GM18517 (cell line): ENCODE data around the gene CHSY3.
"Not testable (repeated sequence)": the region's sequence is repeated elsewhere in the genome, so short reads cannot be mapped to it uniquely, and the experiment has no call there.

ENCODE experiments used
- ATAC-seq: cut with Tn5 transposase; IDR thresholded peaks from one replicate; pipeline ENCODE4 v1.9.1; 2021; ENCODE audit warnings: mild to moderate bottlenecking, moderate library complexity; ENCODE audit not compliant: unreplicated experiment

CHSY3 gene

GRCh38 chr5:130151239-130151638 is 247.0 kb downstream of the CHSY3 start:
- no peak for ATAC-seq

DNA sequence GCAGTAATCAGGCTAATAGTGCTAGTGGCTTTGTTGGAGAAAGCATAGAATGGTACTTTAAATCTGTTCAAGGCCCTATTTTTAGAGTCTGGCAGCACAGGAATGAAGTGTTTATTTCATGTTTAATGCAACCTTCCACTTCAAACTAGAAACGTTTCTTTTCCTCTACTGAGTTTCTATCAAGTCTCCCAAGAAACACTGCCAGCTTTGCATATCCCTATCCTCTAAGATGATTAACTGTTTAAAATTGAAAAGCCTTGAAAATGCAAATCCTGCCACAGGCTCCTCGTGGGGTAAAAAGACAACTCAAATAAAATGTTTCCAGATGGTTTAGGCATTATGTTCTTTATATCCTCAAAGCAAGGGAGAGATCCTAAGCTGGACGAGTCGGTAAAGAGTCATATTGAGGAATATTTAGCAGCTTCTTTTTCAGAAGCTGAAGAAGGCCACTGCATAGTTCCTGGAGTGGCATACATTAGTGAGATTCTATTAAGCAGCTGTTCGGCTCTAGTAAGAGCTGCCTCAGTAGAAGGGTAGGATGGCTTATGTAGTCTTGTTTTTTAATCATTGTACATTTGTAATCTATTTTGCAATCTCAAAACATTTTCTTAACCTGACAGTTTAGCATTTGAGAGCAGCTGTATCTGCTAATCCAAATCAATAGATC is 251.2 kb downstream of the CHSY3 start:
- ATAC-seq: no peak

GRCh38 chr5:130158036-130158435 is 253.8 kb downstream of the CHSY3 start:
- no peak for ATAC-seq

- ATAC-seq: no peak
Measured at GRCh38 chr5:130159968-130160367, 255.7 kb downstream of the CHSY3 start.

DNA sequence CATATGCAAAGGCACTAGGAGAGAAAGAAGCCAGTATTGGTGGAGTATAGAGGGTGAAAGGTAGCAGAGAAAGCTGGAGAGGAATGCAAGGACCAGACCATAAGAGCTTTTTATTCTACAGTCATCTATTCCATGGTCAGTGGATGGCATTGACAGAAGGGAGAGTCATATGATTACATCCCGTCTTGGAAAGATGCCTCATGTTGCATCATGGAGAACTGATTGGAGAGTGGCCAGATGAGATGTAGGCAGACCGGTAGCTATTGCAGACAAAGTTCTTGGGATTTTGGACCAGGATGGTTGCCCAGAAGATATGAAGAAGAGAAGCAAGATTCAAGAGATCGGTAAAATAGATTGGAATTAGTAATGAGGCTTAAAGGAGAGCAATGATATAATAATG is 260.7 kb downstream of the CHSY3 start:
- no peak for ATAC-seq

DNA sequence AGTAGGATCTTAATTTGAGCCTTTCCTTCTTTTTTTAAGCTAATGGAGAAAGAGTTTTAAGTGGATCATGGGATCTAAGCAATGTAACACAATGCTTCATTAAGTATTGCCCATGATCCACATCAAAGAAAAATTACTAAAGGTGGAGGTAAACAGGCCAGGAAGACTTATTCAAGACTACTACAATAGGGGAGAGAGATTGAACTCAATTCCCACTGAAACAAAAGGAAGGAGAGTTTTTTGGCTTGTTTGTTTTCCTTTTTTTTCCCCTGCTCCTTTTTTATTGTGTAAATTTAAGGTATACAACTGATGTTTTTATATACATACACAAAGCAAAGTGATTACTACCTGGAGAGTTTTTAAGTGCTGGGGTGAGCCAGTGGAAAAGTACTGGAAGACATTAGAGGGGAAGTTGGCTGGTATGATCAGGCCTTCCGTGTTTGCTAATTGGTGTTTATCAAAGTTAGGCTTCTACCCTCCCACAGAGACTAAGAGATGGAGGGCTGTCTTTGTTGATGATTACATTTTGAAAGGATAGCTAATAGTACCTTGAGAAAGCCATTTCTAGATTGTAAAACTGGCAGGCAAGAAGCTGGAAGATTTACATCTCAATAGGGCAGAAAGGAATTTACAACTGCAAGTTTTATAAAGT is 262.7 kb downstream of the CHSY3 start:
- ATAC-seq: no peak

DNA sequence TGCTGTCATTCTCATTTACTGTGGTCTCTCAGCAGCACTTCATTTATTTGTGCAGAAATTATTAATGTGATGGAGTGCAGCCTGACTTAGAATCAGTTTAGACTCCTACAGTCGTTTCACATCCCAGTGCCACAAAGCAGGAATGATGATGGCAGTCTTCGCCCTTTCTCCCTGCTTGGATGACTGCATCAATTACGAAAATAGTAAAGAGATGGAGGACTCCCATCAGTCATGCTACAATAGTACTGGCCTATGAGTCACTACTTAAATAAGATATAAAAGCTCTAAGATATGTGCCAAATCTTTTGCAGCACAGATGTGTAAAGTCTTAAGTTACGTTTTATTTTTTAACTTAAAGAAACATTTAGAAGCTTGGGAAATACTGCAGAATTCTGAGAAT is 263.9 kb downstream of the CHSY3 start:
- no peak for ATAC-seq

DNA sequence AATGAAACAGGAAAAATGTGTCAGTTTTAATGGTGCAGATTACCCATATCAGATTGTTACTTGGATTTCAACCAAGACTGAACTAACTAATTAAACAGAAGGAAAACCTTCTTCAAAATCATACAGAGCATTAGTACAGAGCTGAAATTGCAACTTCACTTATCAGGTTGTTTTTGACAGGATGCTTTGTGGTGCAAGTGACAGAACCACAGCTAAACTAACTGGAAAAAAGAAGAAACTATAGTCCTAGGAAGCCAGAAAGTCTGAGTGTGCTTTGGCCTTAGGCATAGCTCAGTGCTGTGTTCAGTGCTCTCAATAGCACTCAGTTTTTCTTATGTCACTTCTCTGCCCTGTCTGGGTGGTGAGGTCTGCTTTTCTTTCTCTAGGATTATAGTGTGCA is 267.4 kb downstream of the CHSY3 start:
- no peak for ATAC-seq

DNA sequence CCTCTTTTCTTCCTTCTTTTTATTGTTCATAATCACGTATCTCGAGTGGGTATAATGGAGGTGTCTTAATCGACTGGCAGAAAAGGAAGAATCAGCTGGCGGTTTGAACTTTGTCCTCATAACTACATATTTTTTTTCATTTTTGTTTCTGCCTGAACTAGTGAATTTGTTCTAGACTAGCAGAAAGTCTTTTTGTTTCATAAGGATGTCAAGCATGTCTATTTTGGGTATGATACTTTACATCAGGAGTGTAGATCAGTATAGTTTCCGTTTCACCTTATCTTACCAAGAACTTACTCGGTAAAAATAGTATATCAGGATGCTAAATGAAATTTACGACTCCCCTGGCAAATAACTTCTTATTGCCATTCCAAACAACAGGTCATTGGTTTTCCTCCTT is 278.9 kb downstream of the CHSY3 start:
- no peak for ATAC-seq

GRCh38 chr5:130189961-130190360 is 285.7 kb downstream of the CHSY3 start:
- ATAC-seq: no peak

DNA sequence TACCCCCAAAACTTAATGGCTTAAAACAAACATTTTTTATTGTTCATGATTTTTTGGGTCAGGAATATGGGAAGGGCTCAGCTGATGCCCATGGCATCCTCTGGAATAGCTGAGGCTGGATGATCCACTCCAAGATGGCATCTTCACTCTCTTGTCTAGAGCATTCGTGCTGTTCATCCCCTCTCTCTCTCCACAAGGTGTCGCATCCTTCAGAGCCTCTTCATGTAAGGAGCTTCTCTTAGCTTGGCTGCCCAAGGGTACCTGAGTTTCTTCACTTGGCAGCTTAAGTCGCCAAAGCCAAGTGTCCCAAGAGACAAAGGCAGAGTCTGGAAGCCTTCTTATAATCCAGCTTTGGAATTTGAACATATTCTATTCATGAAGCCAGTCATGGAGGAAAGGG is 294.7 kb downstream of the CHSY3 start:
- no peak for ATAC-seq

DNA sequence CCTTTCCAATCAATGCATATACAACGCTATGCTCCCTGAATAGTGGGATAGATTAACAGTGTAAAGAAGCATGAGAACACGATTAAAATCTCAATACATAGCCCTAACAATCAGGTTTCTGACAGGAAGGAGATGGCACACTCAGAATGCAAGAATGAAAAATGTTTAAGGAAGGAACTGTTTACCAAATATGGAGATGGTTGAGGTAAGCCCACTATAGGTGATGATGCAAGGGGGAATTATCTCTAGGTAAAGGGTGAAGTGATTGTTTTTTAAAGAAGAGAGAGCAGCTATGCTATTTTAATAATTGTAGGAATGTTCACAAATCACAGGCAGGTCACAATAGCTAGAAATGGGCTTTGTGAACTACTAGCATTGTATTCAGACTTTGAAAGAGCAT is 302.4 kb downstream of the CHSY3 start:
- no peak for ATAC-seq

GRCh38 chr5:130213607-130214006 is 309.3 kb downstream of the CHSY3 start:
- ATAC-seq: no peak

GRCh38 chr5:130216286-130216685 is 312.0 kb downstream of the CHSY3 start:
- ATAC-seq: no peak

GRCh38 chr5:130222573-130222972 is 318.3 kb downstream of the CHSY3 start:
- no peak for ATAC-seq

GRCh38 chr5:130226556-130226955 is 322.3 kb downstream of the CHSY3 start:
- ATAC-seq: not testable (repeated sequence)

DNA sequence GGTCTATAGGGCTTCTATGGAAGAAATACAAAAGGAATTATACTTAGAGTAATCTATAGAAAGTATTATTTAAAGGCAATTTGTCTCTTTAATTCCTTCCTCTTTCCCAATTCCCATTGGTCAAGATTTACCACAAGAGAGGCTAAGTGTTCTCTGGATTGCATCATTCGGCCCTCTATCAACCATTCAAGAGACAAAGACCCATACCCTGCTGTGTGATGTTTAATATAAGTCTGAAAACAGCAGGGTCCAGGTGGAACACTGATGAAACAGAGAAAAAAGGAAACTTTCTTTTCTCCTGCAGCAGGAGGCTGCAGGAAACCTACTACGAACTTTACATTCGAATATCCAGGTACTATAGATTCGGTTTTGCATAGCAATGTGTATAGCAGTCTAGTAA is 323.4 kb downstream of the CHSY3 start:
- no peak for ATAC-seq

GRCh38 chr5:130231786-130232185 is 327.5 kb downstream of the CHSY3 start:
- ATAC-seq: no peak

GRCh38 chr5:130234816-130235215 is 330.6 kb downstream of the CHSY3 start:
- no peak for ATAC-seq
